GM19035 (cell line): ENCODE measurements around the gene INO80C.
A peak's percentile ranks its signal among the peaks of the same experiment; 100 is the strongest.

Experiments used
- ATAC-seq: cut with Tn5 transposase; IDR thresholded peaks from one replicate; pipeline ENCODE4 v1.9.1; 2021; ENCODE audit not compliant: unreplicated experiment

Gene INO80C, protein sequence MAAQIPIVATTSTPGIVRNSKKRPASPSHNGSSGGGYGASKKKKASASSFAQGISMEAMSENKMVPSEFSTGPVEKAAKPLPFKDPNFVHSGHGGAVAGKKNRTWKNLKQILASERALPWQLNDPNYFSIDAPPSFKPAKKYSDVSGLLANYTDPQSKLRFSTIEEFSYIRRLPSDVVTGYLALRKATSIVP

DNA sequence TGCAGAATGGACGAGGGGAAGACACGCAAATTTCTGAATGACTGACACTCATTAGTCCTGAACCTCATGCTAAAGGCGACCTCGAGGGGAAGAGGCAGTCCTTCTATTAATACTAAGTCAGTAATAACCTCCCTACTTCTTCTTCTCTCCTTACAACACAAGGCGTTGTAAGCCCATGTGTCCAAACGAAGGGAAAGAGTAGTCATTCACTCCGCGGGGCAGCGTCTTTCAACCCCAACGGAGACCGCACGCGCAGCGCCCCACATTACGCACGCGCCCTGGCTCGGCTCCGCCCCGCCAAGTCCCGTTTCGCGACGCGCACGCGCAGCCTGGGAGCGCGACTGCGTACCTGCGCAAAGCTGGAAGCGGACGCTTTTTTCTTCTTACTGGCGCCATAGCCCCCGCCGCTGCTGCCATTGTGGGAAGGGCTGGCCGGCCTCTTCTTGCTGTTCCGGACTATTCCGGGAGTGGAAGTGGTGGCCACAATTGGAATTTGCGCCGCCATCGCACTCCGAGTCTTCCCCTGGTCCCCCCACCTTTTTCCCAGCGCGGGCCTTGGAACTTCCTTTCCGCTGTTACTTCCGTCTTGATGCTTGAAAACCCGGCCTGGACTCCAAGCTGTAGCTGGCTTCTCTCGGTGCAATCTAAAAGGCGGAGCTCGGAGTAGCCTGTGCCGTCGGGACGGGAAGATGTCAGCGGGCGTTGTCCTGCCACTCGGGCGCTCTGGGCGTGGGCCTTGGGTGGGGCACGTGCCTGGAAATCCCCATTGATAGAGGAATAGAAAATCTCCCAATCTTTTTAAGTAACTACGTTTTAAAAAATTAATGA lies at the start of gene INO80C:
Gene INO80C, minus strand, starts transcription at position 591 of the 828 bp plus-strand sequence. Its CDS starts 86 bp downstream, at position 505.
- ATAC-seq, result peak; percentile 94

DNA sequence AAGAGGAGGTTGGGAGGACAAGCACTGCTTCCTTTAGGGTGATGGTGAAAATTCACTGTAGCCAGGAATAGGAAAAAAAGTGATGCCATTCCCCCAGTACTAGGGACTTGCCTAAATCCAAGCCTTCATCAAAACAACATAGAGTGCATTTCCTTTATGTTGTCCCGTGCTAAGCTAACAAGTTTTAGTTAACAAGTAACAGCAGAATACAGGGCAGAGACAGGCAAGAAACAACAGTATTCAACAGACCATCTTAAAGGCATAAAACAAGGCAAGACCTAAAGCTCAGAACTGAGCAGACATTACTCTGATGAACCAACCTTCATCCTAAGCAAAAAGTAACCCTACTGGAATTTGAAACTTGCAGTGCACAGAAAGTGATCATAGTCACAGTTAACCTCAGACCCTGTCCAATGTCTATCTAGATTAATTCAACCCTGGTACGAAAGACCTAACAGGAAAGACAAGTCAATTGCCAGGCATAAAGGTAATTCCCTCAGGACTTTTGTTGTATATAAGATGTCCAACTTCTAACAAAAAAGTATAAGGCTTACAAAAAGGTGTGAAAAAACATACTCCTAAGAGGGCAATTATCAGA lies 49.3 kb upstream of the INO80C start:
- ATAC-seq, result no peak

DNA sequence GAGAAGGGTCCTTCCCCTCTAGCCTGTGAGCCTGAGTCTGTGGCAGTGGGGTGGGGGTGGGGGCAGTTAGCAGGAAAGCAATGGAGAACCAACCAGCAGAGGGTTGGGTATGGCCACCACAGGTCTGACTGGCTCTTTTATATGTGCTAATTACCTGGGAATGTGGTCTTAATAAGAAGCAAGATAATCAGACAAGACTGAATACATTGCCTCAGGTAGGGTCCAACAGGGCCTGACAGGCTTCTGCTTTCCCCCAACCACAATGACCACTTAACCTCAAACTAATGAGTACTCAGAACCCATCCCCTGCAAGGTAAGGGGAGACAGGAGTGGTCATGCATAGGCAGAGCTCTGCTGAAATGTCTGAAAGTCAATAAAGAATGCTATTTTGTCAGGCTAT lies 44.6 kb upstream of the INO80C start:
- no peak for ATAC-seq

DNA sequence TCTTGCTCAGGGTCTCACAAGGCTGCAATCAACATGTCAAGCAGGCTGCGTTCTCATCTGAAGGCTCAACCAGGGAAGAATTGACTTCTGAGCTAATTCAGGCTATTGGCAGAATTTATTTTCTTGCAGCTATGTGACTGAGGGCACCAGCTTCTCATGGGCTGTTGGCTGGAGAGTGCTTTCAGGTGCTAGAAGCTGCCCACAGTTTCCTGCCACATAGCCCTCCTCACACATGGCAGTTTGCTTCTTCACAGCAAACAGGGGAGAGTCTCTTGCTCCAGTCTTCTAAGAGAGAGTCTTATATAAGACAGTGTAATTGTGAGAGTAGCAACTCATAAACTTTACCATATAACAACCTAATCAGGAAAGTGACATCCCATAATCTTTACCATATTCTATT lies 37.5 kb upstream of the INO80C start:
- no peak for ATAC-seq

DNA sequence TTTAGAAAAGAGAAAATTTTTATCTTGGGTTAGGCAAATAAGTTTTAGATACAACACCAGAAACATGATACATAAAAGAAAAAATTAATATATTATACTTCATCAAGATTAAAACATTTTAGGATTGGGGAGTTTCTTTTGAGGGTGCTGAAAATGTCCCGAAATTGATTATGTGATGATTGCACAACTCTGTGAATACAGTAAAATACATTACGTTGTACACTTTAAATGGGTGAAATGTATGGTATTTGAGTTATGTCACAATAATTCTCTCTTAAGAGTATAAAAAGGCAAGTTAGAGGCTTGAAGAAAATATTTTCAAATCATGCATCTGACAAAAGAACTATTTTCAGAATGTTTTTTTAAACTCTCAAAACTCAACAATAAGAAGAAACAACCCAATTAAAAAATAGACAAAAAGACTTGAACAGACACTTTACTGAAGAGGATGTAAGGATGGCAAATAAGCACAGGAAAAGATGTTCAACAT lies 36.2 kb upstream of the INO80C start:
- no peak for ATAC-seq

DNA sequence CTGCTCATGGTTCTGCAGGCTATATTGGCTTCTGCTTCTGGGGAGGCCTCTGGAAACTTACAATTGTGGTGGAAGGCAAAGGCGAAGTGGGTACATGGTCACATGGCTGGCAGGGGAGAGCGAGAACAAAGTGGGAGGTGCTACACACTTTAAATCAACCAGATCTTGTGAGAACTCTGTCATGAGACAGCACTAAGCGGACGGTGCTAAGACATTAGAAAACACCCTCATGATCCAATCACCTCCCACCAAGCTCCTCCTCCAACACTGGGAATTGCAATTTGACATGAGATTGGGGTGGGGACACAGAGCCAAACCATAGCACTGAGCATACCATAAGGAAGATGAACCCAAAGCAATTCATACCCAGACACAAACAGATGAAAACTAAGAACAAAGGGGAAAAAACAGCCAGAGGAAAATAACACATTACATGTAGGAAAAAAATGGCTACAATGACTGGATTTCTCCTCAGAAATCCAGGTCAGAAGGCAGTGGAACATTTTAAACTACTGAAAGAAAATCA lies 31.1 kb upstream of the INO80C start:
- no peak for ATAC-seq

DNA sequence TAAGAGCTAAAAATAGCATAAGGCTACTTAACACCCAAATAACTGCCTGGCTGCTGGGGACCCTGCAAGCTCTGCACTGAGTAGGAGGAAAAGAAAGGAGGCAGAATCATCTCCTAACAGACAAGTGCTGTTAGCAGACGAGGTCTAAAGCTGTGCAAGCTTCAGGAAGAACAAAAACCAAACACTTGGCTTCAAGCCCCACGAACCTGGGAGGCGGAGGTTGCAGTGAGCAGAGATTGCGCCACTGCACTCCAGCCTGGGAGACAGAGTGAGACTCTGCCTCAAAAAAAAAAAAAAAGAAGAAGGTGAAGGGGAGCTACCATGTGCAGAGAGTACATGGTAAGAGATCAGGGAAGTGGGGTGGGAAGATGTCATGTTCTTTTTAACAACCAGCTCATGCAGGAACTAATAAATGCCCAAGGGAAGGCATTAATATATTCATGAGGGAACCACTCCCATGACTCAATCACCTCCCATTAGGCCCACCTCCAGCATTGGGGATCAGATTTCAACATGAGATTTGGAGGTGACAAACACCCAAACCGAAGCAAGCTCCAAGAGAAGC lies 28.8 kb upstream of the INO80C start:
- ATAC-seq, result no peak

DNA sequence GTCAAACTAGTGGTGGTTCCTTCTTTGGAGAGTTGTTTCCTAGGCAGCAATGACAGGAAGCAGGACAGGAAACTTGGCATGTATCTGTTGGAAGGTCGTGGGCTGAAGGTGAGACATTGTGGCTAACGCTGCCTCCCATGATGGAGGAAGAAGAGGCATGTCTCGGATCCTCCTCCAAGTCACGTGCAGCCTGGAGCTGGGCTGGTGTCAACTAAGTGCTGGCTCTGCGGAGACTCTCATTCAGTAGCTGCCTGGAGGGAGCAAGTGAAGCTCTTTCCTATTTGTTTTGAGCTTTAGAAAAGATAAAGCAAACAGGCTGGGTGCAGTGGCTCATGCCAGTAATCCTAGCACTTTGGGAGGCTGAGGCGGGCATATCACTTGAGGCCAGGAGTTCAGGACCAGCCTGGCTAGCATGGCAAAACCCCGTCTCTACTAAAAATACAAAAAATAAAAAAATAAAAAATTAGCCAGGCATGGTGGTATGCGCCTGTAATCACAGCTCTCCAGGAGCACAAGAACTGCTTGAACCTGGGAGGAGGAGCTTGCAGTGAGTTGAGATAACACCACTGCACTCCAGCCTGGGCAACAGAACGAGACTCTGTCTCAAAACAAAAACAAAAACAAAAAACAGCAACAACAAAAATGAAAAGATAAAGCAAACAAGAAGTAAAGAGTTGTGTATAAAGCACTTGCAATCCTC lies 28.2 kb upstream of the INO80C start:
- no peak for ATAC-seq

DNA sequence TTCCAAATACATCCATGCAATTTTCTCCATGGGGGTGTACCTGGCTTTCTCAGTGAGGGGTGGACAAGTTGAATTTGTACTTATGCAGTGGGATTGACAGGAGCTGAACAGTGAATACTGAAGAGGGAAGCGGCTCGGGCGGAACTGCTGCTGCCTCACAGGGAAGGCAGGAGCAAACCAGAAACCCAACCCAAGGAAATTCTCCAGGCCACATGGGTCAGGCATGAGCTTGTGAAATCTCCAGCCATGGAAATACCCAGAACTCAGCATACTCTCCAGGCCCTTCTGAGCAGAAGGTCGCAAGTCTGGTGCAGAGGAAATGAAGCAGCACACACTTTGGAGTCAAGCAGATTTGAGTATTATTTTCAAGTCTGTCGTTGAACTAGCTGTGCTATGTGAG lies 26.5 kb upstream of the INO80C start:
- ATAC-seq, result no peak

DNA sequence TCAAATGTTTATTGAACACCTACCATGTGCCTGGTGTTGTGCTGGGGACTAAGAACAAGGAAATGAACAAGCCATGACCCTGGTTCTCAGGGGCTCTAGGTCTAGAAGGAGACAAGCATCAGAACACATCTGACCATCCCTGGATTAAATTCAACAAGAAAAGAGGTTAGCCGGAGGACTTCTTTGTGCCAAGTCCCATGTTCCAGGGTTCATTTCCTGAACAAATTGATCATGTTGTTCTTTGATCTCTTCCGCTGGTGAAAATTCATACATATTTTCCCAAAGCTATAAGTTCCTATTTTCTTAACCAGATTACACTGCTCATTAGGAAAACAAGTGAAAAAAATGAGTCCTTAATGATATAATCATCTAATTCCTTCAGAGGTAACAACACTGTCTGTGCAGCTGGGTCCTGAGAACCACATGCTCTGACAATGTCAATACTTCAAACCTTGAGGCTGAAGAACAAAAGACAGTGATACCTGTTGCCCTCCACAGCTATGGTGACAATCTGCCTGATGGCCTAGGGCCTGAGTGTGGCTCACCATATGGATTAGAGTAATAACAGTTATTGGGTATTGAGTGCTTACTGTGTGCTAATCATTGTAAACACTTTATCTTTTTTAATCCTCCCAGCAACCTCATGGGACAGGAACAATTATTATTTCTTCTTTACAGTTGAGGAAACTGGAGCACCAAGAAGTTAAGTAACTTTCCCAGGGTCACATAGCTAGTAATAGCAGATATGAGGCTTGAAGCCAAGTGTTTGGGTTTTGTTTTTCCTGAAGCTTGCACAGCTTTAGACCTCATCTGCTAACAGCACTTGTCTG lies 24.6 kb upstream of the INO80C start:
- no peak for ATAC-seq

DNA sequence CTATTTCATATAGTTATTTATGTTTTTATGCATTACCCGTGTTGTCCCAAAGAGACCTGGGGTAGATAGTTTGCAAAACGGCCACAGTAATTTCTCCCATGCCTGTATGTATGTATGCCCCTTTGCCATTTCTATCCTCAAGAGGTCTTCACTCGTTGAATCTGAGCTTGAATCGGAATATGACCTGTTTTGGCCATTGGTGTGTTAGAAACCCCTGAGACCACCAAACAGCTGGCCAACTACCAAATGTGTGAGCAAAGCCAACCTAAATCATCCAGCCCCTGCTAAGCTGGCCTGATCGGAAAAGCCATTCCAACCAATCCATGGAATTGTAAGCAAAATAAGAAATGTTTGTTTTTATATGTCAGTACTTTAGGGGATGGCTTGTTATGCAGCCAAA lies 23.4 kb upstream of the INO80C start:
- ATAC-seq, result no peak

DNA sequence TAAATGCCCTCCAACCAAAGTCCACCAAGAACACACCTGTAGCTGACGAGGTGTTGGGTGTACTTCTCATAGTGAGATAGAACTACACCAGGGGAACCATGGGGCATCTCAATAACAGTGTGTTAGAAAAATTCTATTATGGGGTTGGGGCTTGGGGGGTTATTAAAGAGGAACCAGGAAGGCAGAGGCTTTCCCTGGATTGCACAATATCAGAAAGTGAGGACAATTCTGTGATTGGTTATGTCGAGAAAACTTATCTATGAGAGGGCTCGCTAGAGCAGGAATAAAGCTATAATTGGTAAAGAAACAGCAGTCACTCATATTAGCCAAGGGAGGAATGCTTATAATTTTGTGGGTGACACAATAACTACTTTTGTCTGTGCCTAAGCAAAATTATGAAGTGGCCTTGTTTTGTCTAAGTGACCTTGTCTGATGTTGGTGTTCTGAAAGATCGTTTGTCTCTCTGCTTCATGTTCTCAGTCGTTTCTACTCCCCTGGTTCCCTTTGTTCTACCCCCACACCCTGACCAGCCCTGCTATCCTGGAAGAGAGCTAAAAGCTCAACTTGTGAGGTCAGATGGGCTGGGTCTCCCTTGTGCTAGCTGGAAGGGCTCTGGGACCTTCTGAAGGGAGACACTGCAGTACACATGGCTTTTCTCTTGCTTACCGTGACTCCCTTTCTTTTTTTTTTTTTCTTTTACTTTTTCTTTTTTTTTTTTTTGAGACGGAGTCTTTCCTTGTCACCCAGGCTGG lies 21.6 kb upstream of the INO80C start:
- no peak for ATAC-seq

DNA sequence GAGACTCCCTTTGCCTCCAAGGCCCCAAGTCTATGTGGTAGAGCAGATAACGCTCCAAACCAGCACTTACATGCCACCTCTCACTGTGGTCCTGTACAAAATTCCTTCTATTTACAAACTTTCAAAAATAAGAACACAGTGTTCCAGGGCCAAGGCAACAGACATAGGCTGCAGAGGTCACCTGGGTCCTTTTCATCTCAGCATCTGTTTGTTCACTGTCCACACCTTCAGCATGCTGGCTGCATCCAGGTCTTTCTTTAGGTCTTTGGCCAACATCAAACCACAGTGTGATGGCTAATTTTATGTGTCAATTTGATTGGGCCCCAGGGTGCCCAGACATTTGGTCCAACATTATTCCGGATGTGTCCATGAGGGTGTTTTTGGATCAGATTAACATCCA lies 20.0 kb upstream of the INO80C start:
- ATAC-seq, result no peak

DNA sequence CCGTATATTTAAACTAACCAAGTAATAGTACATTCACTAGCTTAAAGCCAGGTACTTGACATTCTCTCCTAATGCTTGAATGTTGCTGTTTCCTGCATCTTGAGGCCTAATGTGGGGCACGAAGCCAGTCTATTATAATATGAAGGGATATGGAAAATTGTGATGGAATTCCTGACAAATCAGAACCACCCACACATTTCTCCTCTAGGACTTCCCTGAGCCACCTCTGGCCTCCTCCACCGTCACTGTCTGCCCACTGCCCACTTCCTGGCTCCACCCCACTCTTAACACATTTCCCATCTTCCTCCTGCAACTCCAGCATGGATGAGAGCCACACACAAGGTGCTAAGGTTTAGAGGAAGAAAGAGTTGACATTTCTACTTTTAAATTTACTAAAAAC lies 19.0 kb upstream of the INO80C start:
- no peak for ATAC-seq

DNA sequence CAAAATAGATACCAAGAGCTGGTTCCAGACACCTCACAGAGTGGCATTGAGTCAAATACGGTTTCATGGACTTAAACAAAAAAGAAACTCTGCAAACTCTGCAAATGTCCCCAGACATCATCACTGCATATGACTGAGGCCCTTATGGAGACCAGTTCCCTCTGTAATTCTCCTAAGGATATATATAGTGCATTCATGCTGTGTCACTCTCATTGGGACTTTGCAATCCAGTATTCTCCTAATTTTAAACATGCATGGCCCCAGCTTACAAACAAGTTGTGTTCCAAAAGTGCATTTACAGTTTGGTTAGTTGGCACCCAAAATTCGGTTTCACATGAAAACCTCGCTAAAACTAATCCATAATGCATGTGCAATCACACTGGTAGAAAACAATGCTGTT lies 18.6 kb upstream of the INO80C start:
- no peak for ATAC-seq

DNA sequence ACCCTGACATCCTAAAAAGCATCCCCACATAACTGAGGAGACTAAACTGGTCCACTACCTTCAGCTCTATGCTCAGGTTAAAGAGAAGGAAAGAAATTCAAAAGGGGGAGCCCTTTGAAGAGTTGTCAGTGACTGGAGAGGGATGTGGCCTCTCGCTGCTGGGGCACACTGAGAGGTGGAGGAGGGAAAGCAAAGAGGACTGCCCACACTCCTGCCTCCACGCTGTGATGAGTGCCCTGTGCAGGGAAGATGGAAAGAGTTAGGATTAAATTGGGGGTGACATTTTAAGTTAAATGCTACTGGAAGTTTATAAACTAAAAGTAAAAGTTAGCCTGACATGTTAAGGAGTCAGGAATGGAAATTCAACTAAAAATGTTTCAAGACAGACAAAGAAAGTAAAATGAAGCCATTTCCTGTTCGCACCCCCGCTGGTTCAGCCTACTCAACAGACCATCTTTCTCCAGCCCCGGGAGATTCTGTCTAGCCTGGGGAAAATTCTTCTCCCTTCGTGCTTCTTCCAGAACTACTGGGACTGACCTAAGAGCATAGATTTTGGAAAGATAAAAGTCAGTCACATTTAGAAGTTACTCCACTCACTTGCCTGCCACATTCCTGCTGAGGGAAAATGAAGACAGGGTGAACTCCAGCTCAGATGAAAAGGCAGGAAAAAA lies 17.8 kb upstream of the INO80C start:
- no peak for ATAC-seq

DNA sequence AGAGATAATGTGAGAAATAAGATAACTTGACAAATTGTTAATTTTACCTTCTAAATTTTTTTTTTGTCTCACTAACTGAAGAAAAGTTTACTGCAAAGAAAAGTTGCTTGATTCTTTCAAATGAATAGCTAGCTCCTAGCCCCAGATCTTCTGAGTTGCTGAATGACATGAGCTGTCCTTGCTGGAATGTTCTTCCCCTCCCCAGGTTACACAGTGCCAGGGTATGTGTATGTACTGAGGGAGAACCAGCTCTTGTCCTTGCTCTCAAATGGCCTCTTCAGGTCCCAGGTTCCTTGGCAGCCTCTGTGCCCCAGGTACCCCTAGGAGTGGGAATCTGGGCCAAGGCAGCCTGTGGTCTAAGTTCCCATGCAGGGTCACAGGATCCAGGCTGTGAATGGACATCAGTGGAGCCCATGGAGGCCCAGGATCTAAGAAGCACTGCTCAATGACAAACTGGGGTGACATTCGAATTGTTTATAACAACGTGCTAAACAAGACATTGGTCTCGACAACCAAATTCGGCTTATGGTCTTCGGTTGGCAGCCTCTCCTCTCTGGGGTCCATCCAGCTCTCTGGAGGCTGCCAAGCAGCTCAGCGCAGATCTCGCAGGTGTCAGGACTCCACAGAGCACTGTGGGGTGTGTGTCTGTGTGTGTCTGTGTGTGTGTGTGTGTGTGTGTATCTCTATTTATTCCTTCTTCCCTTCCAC lies 17.1 kb upstream of the INO80C start:
- ATAC-seq, result no peak

DNA sequence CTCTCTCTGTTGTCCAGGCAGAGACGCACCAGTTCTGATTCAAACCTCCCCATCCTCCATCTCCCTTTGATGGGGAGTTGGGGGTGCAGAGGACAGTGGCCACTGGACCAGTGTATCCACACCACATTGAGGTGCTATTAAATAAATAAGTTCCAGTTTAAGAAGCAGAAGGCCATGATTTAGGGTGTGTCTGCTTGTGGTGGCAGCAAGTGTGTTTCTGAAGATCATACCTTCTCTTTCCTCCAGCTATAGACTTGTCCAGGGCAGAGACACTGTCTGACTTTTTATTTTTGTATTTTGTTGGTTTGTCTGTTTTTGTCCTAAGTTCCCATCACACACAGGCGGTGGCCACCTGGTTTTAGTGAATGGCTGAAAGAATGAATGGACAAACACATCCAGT lies 16.5 kb upstream of the INO80C start:
- no peak for ATAC-seq
